ENCODE results near the gene GHRHR. TPM values are rescaled to one million over a fixed set of nuclear protein-coding genes. Genes with fewer than 3 reads are reported as not detected.

The GHRHR gene
- total RNA-seq, 2 donors from 2014 or later, result 4.4 TPM; not detected in 1

- peak; percentile 26 for DNase-seq (ENCODE audit: low spot score)
- 45% methylated on average over 15 of the region's 18 CpGs for WGBS
Measured at GRCh38 chr7:30992414-30992813, 28.7 kb downstream of the GHRHR start.

GRCh38 chr7:30994206-30995100 lies 30.7 kb downstream of the GHRHR start:
- Histone ChIP-seq H3K4me1 (replicated peaks) (no peaks in the 10 kb centered on the region), H3K9me3 (no peaks in the 10 kb centered on the region), H3K27me3 (replicated peaks; ENCODE audit: insufficient read depth) (no peaks in the 10 kb centered on the region), H3K4me3 (no peak overlapping the region), H3K27ac (no peak overlapping the region), H3K36me3 (no peaks in the 10 kb centered on the region)
- intact Hi-C loops (cut with DNase I), result no loop called here
- WGBS, result 86% methylated on average over 32 of the region's 39 CpGs
- TF ChIP-seq, protein P1, sequence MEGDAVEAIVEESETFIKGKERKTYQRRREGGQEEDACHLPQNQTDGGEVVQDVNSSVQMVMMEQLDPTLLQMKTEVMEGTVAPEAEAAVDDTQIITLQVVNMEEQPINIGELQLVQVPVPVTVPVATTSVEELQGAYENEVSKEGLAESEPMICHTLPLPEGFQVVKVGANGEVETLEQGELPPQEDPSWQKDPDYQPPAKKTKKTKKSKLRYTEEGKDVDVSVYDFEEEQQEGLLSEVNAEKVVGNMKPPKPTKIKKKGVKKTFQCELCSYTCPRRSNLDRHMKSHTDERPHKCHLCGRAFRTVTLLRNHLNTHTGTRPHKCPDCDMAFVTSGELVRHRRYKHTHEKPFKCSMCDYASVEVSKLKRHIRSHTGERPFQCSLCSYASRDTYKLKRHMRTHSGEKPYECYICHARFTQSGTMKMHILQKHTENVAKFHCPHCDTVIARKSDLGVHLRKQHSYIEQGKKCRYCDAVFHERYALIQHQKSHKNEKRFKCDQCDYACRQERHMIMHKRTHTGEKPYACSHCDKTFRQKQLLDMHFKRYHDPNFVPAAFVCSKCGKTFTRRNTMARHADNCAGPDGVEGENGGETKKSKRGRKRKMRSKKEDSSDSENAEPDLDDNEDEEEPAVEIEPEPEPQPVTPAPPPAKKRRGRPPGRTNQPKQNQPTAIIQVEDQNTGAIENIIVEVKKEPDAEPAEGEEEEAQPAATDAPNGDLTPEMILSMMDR (IDR thresholded peaks at IDR 0.05), result no peak
- TF ChIP-seq POLR2AphosphoS5 (IDR thresholded peaks at IDR 0.05) (no peak), POLR2A (IDR thresholded peaks at IDR 0.05) (no peak)
- DNase-seq (ENCODE audit: low spot score), result no peak

More at GRCh38 chr7:30992414-30992813, 28.7 kb downstream of the GHRHR start:
- Histone ChIP-seq H3K4me1 (replicated peaks) (no peaks in the 10 kb centered on the region), H3K36me3 (no peaks in the 10 kb centered on the region), H3K27me3 (replicated peaks; ENCODE audit: insufficient read depth) (no peaks in the 10 kb centered on the region), H3K4me3 (no peak overlapping the region), H3K27ac (no peak overlapping the region), H3K9me3 (no peaks in the 10 kb centered on the region)
- intact Hi-C loops (cut with DNase I), result no loop called here
- no peak for TF ChIP-seq POLR2A (IDR thresholded peaks at IDR 0.05)
- TF ChIP-seq, protein P1 (IDR thresholded peaks at IDR 0.05), result no peak
- no peak for TF ChIP-seq POLR2AphosphoS5 (IDR thresholded peaks at IDR 0.05)

- no peak for DNase-seq (ENCODE audit: low spot score)
- TF ChIP-seq POLR2A (IDR thresholded peaks at IDR 0.05), result no peak
- TF ChIP-seq, protein P1 (IDR thresholded peaks at IDR 0.05), result no peak
- no peak for TF ChIP-seq POLR2AphosphoS5 (IDR thresholded peaks at IDR 0.05)
- H3K36me3 ChIP-seq, result no peaks in the 10 kb centered on the region
- no peaks in the 10 kb centered on the region for H3K4me1 ChIP-seq (replicated peaks)
- WGBS, result 90% methylated on average over 7 of the region's 7 CpGs
- no peak overlapping the region for H3K4me3 ChIP-seq
- H3K27ac ChIP-seq, result no peak overlapping the region
- no peaks in the 10 kb centered on the region for H3K27me3 ChIP-seq (replicated peaks; ENCODE audit: insufficient read depth)
- no peaks in the 10 kb centered on the region for H3K9me3 ChIP-seq
- intact Hi-C loops (cut with DNase I), result no loop called here
Measured at GRCh38 chr7:30995536-30995935, 31.8 kb downstream of the GHRHR start.

DNA sequence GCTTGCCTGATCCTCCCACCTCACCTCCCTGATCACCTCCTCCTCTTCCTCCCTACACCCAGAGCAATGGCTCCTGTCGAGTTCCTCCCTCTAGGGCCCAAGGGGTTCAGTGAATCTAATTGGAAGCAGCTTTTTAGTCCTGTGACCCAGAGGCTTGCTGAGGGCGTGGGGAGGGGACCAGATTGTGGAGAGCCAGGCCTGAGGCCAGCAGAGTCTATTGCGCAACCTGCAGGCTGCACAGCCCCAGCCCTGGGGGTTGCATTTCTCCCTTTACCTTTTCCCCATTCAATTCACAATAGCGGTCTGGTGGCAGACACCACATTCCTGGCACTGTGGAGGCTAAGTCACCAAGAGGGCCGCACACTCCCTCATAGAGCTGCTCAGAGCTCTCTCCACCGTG lies 32.5 kb downstream of the GHRHR start:
- Histone ChIP-seq H3K4me1 (replicated peaks) (no peaks in the 10 kb centered on the region), H3K9me3 (no peaks in the 10 kb centered on the region), H3K36me3 (no peaks in the 10 kb centered on the region), H3K4me3 (no peak overlapping the region), H3K27ac (no peak overlapping the region), H3K27me3 (replicated peaks; ENCODE audit: insufficient read depth) (no peaks in the 10 kb centered on the region)
- intact Hi-C loops (cut with DNase I), result no loop called here
- no peak for DNase-seq (ENCODE audit: low spot score)
- TF ChIP-seq POLR2A (IDR thresholded peaks at IDR 0.05) (no peak), POLR2AphosphoS5 (IDR thresholded peaks at IDR 0.05) (no peak)
- TF ChIP-seq, protein P1 (IDR thresholded peaks at IDR 0.05), result no peak
- WGBS, result 79% methylated on average over 6 of the region's 6 CpGs

- WGBS, result 84% methylated on average over 5 of the region's 5 CpGs
- no peaks in the 10 kb centered on the region for H3K9me3 ChIP-seq
- H3K27me3 ChIP-seq (replicated peaks; ENCODE audit: insufficient read depth), result no peaks in the 10 kb centered on the region
- intact Hi-C loops (cut with DNase I), result no loop called here
- no peaks in the 10 kb centered on the region for H3K36me3 ChIP-seq
- no peak overlapping the region for H3K4me3 ChIP-seq
- H3K4me1 ChIP-seq (replicated peaks), result no peaks in the 10 kb centered on the region
- H3K27ac ChIP-seq, result no peak overlapping the region
- no peak for DNase-seq (ENCODE audit: low spot score)
- TF ChIP-seq POLR2AphosphoS5 (IDR thresholded peaks at IDR 0.05) (no peak), POLR2A (IDR thresholded peaks at IDR 0.05) (no peak)
- TF ChIP-seq, protein P1 (IDR thresholded peaks at IDR 0.05), result no peak
Measured at GRCh38 chr7:30996883-30997282, 33.1 kb downstream of the GHRHR start.
